HepG2 (cell line): ENCODE results near the gene TAPBP. TPM values are rescaled to one million over a fixed set of nuclear protein-coding genes. Genes with fewer than 3 reads are reported as not detected.

Experiments used
- AHR ChIP-seq: IDR thresholded peaks from 2 replicates; pipeline ENCODE4 v1.6.1; 2018; ENCODE audit warnings: missing genetic modification reagents, missing compliant biosample characterization
- ATRX ChIP-seq: sonication (generic); formaldehyde crosslinking; IDR thresholded peaks from 2 replicates; pipeline ENCODE4 v1.4.0; 2020; ENCODE audit warnings: missing genetic modification reagents, borderline replicate concordance
- GATAD2A ChIP-seq: IDR thresholded peaks from 2 replicates; pipeline ENCODE4 v1.6.1; 2016
- GTF3A ChIP-seq: sonication (generic); formaldehyde crosslinking; conservative IDR thresholded peaks from 2 replicates; pipeline ENCODE4 v1.4.0; 2020; ENCODE audit warnings: mild to moderate bottlenecking, missing genetic modification reagents
- KDM5B ChIP-seq: sonication (generic); formaldehyde crosslinking; IDR thresholded peaks from 2 replicates; pipeline ENCODE4 v1.4.0; 2020; ENCODE audit warnings: missing genetic modification reagents, mild to moderate bottlenecking, borderline replicate concordance
- KDM6A ChIP-seq: IDR thresholded peaks from 2 replicates; pipeline ENCODE4 v1.6.1; 2016; ENCODE audit warnings: low read depth
- NFKB2 ChIP-seq: sonication (generic); formaldehyde crosslinking; IDR thresholded peaks from 2 replicates; pipeline ENCODE4 v1.4.0; 2020; ENCODE audit warnings: missing genetic modification reagents, borderline replicate concordance
- NONO ChIP-seq, 2 experiments: fragments of 450-650 bp in 1 of 2; sonication (generic) in 1 of 2; formaldehyde crosslinking in 1 of 2; IDR thresholded peaks in 1 of 2; conservative IDR thresholded peaks in 1 of 2; 2 replicates each; pipeline versions ENCODE4 v1.6.1 to v1.8.0; 2017 to 2022; ENCODE audit warnings: mild to moderate bottlenecking in 1 of 2, missing genetic modification reagents in 1 of 2, moderate library complexity in 1 of 2
- NRL ChIP-seq: sonication (generic); formaldehyde crosslinking; IDR thresholded peaks from 2 replicates; pipeline ENCODE4 v1.5.0; 2020; ENCODE audit warnings: missing genetic modification reagents, mild to moderate bottlenecking, moderate library complexity, borderline replicate concordance
- SNRNP70 ChIP-seq: fragments of 200-400 bp; formaldehyde crosslinking; IDR thresholded peaks from 2 replicates; pipeline ENCODE4 v1.6.1; 2017; ENCODE audit warnings: mild to moderate bottlenecking, low read depth, low read length, moderate library complexity
- SRSF4 ChIP-seq: fragments of 200-400 bp; formaldehyde crosslinking; IDR thresholded peaks from one replicate; pipeline ENCODE4 v1.6.1; 2018; ENCODE audit warnings: mild to moderate bottlenecking, low read depth, low read length, moderate library complexity; ENCODE audit not compliant: poor library complexity, severe bottlenecking
- ZFP36 ChIP-seq: fragments of 150-350 bp; IDR thresholded peaks from 2 replicates; pipeline ENCODE4 v1.6.1; 2018; ENCODE audit warnings: borderline replicate concordance, low read length, low read depth; ENCODE audit not compliant: partially characterized antibody
- ZFP41 ChIP-seq: sonication (generic); formaldehyde crosslinking; IDR thresholded peaks from 2 replicates; pipeline ENCODE4 v1.4.0; 2020; ENCODE audit warnings: mild to moderate bottlenecking, missing genetic modification reagents, borderline replicate concordance
- ZFX ChIP-seq: sonication (generic); formaldehyde crosslinking; IDR thresholded peaks from 2 replicates; pipeline ENCODE4 v1.4.0; 2020; ENCODE audit warnings: mild to moderate bottlenecking, low read depth, missing genetic modification reagents, moderate library complexity
- ZMYM4 ChIP-seq: sonication (generic); formaldehyde crosslinking; IDR thresholded peaks from 2 replicates; pipeline ENCODE4 v1.8.1; 2023; ENCODE audit warnings: mild to moderate bottlenecking, missing genetic modification reagents
- ZNF484 ChIP-seq: sonication (generic); formaldehyde crosslinking; IDR thresholded peaks from 2 replicates; pipeline ENCODE4 v1.5.1; 2020; ENCODE audit warnings: mild to moderate bottlenecking, low read depth, missing genetic modification reagents, borderline replicate concordance
- ZNF562 ChIP-seq: sonication (generic); formaldehyde crosslinking; IDR thresholded peaks from 2 replicates; pipeline ENCODE4 v1.8.0; 2022; ENCODE audit warnings: missing genetic modification reagents, borderline replicate concordance
- polyA plus RNA-seq, 8 experiments: library from polyadenylated mRNA; depleted of rRNA in 3 of 8; stranded (reverse) in 7 of 8; unstranded in 1 of 8; fragments of >200 nt; fragmentation: Illumina TruSeq in 4 of 8; extraction: Trizol in 4 of 8; gene quantifications; 2 replicates each; pipeline versions ENCODE4 v1.2.1 to v1.2.3, GENCODE V29; 2011 to 2016; ENCODE audit warnings: low read depth in 4 of 8, missing spikeins in 1 of 8, mixed read lengths in 1 of 8; ENCODE audit not compliant: insufficient read depth in 1 of 8
- total RNA-seq, 5 experiments: library from RNA; depleted of rRNA; stranded (reverse); fragments of >200 nt; fragmentation: Illumina TruSeq; extraction: Trizol; gene quantifications; 2 replicates each; pipeline ENCODE4 v1.2.3, GENCODE V29; 2016; ENCODE audit warnings: low read depth in 1 of 5
- TF ChIP-seq, protein P1 (sequence below): sonication (generic); formaldehyde crosslinking; IDR thresholded peaks from 2 replicates; pipeline ENCODE4 v1.4.0; 2020; ENCODE audit warnings: mild to moderate bottlenecking, missing genetic modification reagents
- TF ChIP-seq, protein P2 (sequence below): sonication (generic); formaldehyde crosslinking; IDR thresholded peaks from 2 replicates; pipeline ENCODE4 v1.4.0; 2020; ENCODE audit warnings: missing genetic modification reagents
- TF ChIP-seq, protein P3 (sequence below): IDR thresholded peaks from 2 replicates; pipeline ENCODE4 v1.6.1; 2016; ENCODE audit warnings: low read depth, missing genetic modification reagents, missing compliant biosample characterization

The TAPBP gene
- total and polyA plus RNA-seq, 2 of the 13 experiments (the other 11 are each of a cell fraction or from before 2014, with no cell fraction given): 27.4 to 32.3 TPM

DNA sequence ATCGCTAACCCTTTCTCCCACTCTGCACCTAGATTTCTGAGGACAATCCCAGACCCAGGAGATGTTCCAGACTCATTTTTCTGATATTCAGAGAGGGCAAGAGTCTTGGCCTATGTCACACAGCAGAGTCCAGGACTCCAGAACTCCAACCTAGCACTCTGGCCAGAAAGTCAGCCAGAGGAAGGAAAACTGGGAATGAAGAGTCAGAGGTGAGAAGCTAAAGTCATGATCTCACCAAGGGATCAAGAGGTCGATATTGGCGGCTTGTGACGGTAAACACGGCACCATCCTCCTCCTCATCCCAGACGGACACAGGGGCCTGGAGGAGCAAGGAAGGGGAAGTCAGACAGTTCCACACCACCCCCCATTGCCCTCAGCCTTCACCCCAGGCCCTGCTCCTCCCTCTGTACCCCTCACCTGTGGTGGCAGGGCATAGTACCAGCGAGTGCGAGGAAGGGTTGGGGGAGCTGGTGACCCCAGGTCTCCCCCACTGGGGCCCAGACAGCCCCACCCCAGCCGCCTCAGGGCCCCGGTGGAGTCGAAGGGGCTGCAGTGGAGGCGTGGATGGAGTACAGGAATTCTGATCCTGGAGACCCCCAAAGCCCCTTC is 17.0 kb downstream of the TAPBP start (continued):
- no peak for TF ChIP-seq SRSF4
- no peak for TF ChIP-seq ZNF562 (CRISPR knock-in tag)
- no peak for TF ChIP-seq ATRX (CRISPR knock-in tag)
- no peak for TF ChIP-seq SNRNP70
- no peak for TF ChIP-seq AHR (CRISPR knock-in tag)
- no peak for TF ChIP-seq NONO (IDR thresholded peaks at IDR 0.05)
- 0 out of 2 replicates have a peak, but pooled peaks have one; percentile 39 for TF ChIP-seq NONO (CRISPR knock-in tag; conservative IDR thresholded peaks at IDR 0.05)
- TF ChIP-seq ZMYM4 (CRISPR knock-in tag): no peak
- TF ChIP-seq, protein P1, sequence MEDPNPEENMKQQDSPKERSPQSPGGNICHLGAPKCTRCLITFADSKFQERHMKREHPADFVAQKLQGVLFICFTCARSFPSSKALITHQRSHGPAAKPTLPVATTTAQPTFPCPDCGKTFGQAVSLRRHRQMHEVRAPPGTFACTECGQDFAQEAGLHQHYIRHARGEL (CRISPR knock-in tag): no peak
- no peak for TF ChIP-seq ZFP41 (CRISPR knock-in tag)
- peak; percentile 76; the same call in 1 of the 2 replicates for TF ChIP-seq KDM5B
- TF ChIP-seq GTF3A (CRISPR knock-in tag): no peak
- no peak for TF ChIP-seq ZNF484 (CRISPR knock-in tag)
- TF ChIP-seq NRL: no peak
- peak; percentile 60 for TF ChIP-seq ZFP36
- no peak for TF ChIP-seq NFKB2
- TF ChIP-seq GATAD2A: no peak
- TF ChIP-seq ZFX (CRISPR knock-in tag): peak; percentile 2; the same call in 1 of the 2 replicates
- TF ChIP-seq, protein P2, sequence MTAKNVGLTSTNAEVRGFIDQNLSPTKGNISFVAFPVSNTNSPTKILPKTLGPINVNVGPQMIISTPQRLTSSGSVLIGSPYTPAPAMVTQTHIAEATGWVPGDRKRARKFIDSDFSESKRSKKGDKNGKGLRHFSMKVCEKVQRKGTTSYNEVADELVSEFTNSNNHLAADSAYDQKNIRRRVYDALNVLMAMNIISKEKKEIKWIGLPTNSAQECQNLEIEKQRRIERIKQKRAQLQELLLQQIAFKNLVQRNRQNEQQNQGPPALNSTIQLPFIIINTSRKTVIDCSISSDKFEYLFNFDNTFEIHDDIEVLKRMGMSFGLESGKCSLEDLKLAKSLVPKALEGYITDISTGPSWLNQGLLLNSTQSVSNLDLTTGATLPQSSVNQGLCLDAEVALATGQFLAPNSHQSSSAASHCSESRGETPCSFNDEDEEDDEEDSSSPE: no peak
- no peak for TF ChIP-seq KDM6A (CRISPR knock-in tag)
- TF ChIP-seq, protein P3, sequence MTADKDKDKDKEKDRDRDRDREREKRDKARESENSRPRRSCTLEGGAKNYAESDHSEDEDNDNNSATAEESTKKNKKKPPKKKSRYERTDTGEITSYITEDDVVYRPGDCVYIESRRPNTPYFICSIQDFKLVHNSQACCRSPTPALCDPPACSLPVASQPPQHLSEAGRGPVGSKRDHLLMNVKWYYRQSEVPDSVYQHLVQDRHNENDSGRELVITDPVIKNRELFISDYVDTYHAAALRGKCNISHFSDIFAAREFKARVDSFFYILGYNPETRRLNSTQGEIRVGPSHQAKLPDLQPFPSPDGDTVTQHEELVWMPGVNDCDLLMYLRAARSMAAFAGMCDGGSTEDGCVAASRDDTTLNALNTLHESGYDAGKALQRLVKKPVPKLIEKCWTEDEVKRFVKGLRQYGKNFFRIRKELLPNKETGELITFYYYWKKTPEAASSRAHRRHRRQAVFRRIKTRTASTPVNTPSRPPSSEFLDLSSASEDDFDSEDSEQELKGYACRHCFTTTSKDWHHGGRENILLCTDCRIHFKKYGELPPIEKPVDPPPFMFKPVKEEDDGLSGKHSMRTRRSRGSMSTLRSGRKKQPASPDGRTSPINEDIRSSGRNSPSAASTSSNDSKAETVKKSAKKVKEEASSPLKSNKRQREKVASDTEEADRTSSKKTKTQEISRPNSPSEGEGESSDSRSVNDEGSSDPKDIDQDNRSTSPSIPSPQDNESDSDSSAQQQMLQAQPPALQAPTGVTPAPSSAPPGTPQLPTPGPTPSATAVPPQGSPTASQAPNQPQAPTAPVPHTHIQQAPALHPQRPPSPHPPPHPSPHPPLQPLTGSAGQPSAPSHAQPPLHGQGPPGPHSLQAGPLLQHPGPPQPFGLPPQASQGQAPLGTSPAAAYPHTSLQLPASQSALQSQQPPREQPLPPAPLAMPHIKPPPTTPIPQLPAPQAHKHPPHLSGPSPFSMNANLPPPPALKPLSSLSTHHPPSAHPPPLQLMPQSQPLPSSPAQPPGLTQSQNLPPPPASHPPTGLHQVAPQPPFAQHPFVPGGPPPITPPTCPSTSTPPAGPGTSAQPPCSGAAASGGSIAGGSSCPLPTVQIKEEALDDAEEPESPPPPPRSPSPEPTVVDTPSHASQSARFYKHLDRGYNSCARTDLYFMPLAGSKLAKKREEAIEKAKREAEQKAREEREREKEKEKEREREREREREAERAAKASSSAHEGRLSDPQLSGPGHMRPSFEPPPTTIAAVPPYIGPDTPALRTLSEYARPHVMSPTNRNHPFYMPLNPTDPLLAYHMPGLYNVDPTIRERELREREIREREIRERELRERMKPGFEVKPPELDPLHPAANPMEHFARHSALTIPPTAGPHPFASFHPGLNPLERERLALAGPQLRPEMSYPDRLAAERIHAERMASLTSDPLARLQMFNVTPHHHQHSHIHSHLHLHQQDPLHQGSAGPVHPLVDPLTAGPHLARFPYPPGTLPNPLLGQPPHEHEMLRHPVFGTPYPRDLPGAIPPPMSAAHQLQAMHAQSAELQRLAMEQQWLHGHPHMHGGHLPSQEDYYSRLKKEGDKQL (CRISPR knock-in tag): no peak
